Neutrophil (primary cell): ENCODE data around the gene SUSD2.
"Not testable (repeated sequence)": the region's sequence is repeated elsewhere in the genome, so short reads cannot be mapped to it uniquely, and the experiment has no call there.

Experiments
- H3K27ac ChIP-seq: fragments of 200-600 bp; sonication (generic); 2 replicates; pipeline ENCODE4 v1.5.1; 2016; ENCODE audit warnings: mild to moderate bottlenecking, moderate library complexity
- H3K27me3 ChIP-seq: fragments of 200-600 bp; sonication (generic); 2 replicates; pipeline ENCODE4 v1.6.0; 2016; ENCODE audit warnings: mild to moderate bottlenecking
- H3K36me3 ChIP-seq: fragments of 200-600 bp; sonication (generic); 2 replicates; pipeline ENCODE4 v1.5.1; 2017
- H3K4me1 ChIP-seq, 2 experiments: fragments of 200-600 bp in 1 of 2; sonication (generic) in 1 of 2; 1 replicate in 1 of 2; 2 replicates in 1 of 2; pipeline versions ENCODE4 v1.5.1 to v1.6.1; 2013 to 2016; ENCODE audit warnings: low read depth in 1 of 2, low read length in 1 of 2, mild to moderate bottlenecking in 1 of 2, moderate library complexity in 1 of 2; ENCODE audit not compliant: control insufficient read depth in 1 of 2, insufficient read depth in 1 of 2
- H3K4me3 ChIP-seq, 2 experiments: fragments of 200-600 bp in 1 of 2; sonication (generic) in 1 of 2; 1 replicate in 1 of 2; 2 replicates in 1 of 2; pipeline ENCODE4 v1.5.1; 2013 to 2016; ENCODE audit warnings: low read depth in 1 of 2, low read length in 1 of 2, mild to moderate bottlenecking in 1 of 2, moderate library complexity in 1 of 2
- H3K9me3 ChIP-seq: fragments of 200-600 bp; sonication (generic); 2 replicates; pipeline ENCODE4 v1.5.1; 2016
- CTCF ChIP-seq: fragments of 200-600 bp; sonication (generic); IDR thresholded peaks from 2 replicates; pipeline ENCODE4 v1.5.1; 2016; ENCODE audit warnings: antibody characterized with exemption

SUSD2 gene

GRCh38 chr22:24179478-24180210 lies 1.6 kb upstream of the SUSD2 start:
- TF ChIP-seq CTCF, result no peak

GRCh38 chr22:24180316-24181087 lies 785 bp upstream of the SUSD2 start:
- Histone ChIP-seq H3K27ac (peak overlapping the region; percentile 33), H3K36me3 (peaks cover 48% of the 10 kb centered on the region), H3K4me3 (no peak overlapping the region), H3K9me3 (no peaks in the 10 kb centered on the region), H3K27me3 (no peaks in the 10 kb centered on the region), H3K4me1 (no peaks in the 10 kb centered on the region)
- no peak for TF ChIP-seq CTCF

More at GRCh38 chr22:24179478-24180210, 1.6 kb upstream of the SUSD2 start:
- Histone ChIP-seq H3K4me3 (no peak overlapping the region), H3K36me3 (peaks cover 56% of the 10 kb centered on the region), H3K4me1 (peaks cover 2 to 5% of the 10 kb centered on the region in 2 experiments), H3K27ac (peak overlapping the region; percentile 33), H3K27me3 (no peaks in the 10 kb centered on the region), H3K9me3 (no peaks in the 10 kb centered on the region)

- Histone ChIP-seq H3K9me3 (no peaks in the 10 kb centered on the region), H3K27me3 (no peaks in the 10 kb centered on the region), H3K27ac (no peak overlapping the region), H3K36me3 (peaks cover 30% of the 10 kb centered on the region), H3K4me1 (no peaks in the 10 kb centered on the region), H3K4me3 (no peak overlapping the region)
- no peak for TF ChIP-seq CTCF
Measured at GRCh38 chr22:24181996-24182899, 961 bp downstream of the SUSD2 start.

DNA sequence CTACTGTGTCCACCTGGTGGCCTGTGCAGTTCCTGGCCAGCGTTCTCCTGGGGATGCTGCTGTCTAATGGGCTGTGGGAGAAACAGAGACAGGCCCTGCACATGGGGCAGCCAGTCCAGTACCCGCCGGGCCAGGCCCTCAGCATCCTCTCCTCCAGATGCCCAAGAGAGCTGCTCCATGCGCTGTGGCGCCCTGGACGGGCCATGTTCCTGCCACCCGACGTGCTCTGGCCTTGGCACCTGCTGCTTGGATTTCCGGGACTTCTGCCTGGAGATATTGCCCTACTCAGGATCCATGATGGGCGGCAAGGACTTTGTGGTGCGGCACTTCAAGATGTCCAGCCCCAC lies 1.6 kb downstream of the SUSD2 start:
- H3K36me3 ChIP-seq, result peaks cover 24% of the 10 kb centered on the region
- H3K4me1 ChIP-seq, H3K27ac ChIP-seq, H3K9me3 ChIP-seq, H3K4me3 ChIP-seq, H3K27me3 ChIP-seq: not testable (repeated sequence)

DNA sequence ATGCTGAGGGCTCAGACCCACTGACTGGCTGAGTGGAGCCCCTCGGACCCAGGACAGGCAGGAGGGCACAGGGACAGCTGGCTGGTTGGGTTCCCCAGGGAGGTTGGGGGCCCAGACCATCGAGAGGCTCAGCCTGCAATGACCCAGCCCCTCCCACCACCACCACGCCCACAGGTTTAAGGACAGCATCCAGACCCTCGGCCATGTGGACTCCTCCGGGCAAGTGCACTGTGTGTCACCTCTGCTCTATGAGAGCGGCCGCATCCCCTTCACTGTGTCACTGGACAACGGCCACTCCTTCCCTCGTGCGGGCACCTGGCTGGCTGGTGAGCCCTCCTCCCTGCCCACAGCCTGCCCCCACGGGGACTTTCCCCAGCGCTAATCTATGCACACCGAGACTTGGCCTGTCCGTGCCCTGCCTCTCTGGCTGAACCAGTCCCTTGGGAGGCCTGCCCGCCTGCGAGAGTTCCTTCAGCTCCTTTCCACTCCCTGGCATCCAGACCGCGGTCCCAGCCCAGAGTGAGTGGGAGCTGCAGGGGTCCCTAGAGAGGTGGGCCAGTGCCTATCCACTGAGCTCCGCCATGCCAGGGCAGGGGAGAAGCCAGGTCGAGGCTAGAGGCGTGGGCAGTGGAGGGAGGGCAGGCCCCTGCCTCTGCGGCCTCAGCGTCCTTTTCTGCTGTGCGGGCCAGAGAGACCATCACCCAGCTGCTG lies 2.2 kb downstream of the SUSD2 start:
- Histone ChIP-seq H3K9me3 (no peaks in the 10 kb centered on the region), H3K36me3 (peaks cover 18% of the 10 kb centered on the region), H3K4me1 (no peaks in the 10 kb centered on the region), H3K4me3 (no peak overlapping the region), H3K27ac (no peak overlapping the region), H3K27me3 (no peaks in the 10 kb centered on the region)
- no peak for TF ChIP-seq CTCF
